CD4-positive, alpha-beta T cell treated with Interferon gamma for 1 hour (primary cell): ENCODE data around the gene WDR5.

Experiments
- DNase-seq: peaks from one replicate; pipeline ENCODE4 v3.0.0-alpha.2; 2020

WDR5 gene

DNA sequence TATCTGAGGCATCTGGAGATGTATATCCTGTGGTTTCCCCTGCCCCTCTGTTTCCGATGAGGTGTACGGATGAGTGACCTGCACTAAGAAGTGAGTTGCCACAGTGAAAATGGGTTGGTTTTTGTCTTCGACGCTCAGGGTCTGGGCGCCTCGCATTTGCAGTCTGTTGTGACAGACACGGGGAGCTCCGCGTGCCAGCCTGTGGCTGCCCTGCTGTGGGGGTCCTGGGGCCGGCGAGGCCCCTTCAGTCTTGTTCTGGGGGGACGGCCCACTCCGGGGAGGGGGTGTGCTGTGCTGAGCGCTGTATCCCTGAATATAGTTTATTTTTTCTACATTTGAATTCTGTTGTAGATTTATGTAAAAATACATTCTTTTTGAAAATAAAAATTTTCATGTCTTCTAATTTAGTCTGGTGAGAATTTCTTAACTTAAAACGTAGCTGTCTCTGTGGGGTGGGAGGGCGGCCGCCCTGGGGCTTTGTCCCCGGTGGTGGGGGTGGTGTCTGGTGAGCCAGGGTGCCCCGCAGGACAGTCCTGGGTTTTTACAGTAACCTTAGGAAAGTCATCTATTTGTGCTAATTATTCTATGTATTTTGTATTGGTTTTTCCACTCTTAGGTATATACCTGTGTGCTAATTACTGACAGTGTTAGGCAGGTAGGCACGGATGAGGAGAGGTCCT lies 23.8 kb downstream of the WDR5 start:
- no peak for DNase-seq

- DNase-seq, result no peak
Measured at GRCh38 chr9:134161647-134162046, 25.8 kb downstream of the WDR5 start.

DNA sequence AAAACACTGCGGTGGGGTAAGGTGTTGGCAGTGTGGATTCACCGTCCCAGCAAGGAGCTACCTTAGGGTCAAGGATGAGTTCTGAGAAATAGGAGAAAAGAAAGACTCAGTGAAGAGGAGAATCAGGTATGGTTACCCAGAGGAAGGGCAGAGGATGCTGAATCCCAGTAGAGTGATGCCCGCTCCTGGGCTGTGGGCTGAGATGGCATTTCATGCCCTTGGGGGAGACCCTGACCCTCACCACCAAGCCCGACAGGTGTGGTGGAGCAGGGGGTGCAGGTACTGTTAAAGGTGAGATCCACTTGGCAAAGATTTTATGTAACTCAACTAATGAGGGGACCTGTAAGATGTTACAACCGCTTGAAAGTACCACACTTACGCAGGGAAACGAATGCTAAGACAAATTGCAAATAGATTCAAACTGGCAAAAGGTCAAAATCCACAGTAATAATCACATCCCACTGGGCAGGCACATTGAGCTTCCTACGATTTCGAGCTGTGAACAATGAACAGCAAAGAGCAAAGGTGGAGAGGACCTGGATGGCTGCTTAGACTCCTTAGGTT lies 26.4 kb downstream of the WDR5 start:
- no peak for DNase-seq

GRCh38 chr9:134162926-134163370 lies 27.1 kb downstream of the WDR5 start:
- DNase-seq, result no peak

GRCh38 chr9:134163371-134164196 lies 27.7 kb downstream of the WDR5 start:
- DNase-seq, result peak; percentile 69

- no peak for DNase-seq
Measured at GRCh38 chr9:134164879-134165278, 29.0 kb downstream of the WDR5 start.

GRCh38 chr9:134165357-134166315 lies 29.8 kb downstream of the WDR5 start:
- peak; percentile 22 for DNase-seq

DNA sequence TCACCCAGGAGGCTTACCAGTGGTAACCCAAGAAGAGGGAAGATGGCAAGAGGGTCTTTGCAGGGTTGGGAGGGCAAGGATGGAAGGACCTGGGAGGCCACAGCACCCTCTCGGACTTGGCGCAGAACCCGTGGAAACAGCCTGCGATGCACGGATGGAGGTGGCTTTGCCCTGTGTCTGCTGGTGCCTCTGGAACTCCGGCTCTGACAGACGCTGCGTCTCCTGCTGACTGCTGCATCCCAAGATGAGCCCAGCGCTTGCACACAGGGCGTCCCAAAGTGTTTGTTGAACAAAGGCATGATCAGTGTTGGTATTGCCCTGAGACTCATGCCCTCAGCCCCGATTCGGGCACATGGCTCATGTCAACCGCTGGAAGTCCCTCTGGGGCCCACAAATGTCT lies 30.5 kb downstream of the WDR5 start:
- no peak for DNase-seq

GRCh38 chr9:134167530-134167931 lies 31.6 kb downstream of the WDR5 start:
- no peak for DNase-seq

DNA sequence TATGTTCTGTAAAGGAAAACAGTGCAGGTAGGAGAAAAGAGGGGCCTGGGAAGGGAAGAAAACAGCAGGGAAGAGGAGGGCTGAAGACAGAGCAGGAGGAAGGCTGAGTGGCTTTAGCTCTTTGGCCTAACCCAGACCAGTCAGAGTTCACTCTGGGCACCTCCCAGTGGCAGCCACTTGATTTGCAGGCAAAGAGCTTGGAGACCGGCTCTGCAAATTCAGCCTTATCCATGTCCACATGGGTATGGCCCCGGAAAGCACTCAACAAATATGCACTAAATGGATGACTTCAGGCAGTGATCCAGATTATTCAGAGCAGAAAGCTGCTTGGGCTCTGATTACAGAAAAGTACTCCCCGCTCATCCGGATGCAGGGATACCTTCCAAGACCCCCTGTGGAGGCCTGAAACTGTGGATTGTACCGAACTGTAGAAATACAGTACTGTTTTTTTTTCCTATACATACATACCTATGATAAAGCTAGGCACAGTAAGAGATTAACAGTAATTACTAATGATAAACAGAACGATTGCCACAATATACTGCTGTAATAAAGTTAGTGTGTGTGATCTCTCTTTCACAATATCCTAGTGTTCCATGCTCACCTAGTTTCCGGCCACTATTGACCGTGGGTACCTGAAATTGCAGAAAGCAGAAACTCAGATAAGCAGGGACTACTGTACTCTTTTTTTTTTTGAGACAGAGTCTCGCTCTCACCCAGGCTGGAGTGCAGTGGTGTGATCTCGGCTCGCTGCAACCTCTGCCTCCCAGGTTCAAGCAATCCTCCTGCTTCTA lies 33.1 kb downstream of the WDR5 start:
- no peak for DNase-seq

- no peak for DNase-seq
Measured at GRCh38 chr9:134169724-134170401, 34.0 kb downstream of the WDR5 start.

- no peak for DNase-seq
Measured at GRCh38 chr9:134170532-134171315, 34.8 kb downstream of the WDR5 start.

- no peak for DNase-seq
Measured at GRCh38 chr9:134171316-134172197, 35.7 kb downstream of the WDR5 start.

DNA sequence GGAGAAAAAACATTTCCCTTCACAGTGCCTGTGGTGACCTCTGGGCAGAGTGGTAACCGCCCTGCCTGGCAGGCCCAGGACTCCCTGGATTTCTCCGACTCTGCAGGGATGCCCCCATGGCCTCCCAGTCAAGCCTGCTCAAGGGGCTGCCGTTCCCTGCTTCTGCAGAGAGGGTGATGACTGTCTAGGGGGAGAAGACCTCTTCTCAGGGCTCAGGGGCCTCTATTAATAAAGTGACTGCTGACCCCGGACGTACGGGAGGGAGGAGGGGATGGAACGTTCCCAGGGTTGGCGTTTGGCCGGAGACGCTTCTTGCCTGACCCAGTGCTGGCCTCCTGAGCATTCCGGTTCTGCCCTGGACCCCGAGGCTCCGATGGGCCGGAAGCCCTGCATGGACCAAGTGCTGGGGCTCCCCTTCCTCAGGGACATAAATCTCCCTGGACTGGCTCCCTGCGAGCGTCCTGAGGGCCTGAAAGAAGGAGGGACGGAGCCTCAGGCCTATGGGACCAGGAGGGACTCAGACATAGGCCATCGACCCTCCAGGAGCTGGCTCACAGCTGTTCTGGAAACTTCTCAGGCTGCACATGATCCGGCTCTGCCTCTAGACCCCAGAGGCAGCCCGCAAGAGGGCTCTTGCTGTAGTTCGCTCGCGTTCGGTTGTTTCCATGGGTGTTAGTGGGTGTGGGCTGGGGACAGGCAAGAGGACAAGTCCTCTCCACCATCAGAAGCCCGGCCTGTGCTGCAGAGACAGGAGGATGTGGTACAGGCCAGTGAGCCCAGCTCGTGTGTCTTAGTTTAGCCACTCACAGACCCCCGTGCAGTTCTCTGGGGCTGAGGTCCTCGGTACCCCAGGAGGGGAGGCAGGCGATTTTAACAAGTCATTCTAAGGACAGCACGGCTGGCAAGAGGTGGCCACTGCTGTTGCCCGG lies 36.6 kb downstream of the WDR5 start:
- DNase-seq, result no peak

DNA sequence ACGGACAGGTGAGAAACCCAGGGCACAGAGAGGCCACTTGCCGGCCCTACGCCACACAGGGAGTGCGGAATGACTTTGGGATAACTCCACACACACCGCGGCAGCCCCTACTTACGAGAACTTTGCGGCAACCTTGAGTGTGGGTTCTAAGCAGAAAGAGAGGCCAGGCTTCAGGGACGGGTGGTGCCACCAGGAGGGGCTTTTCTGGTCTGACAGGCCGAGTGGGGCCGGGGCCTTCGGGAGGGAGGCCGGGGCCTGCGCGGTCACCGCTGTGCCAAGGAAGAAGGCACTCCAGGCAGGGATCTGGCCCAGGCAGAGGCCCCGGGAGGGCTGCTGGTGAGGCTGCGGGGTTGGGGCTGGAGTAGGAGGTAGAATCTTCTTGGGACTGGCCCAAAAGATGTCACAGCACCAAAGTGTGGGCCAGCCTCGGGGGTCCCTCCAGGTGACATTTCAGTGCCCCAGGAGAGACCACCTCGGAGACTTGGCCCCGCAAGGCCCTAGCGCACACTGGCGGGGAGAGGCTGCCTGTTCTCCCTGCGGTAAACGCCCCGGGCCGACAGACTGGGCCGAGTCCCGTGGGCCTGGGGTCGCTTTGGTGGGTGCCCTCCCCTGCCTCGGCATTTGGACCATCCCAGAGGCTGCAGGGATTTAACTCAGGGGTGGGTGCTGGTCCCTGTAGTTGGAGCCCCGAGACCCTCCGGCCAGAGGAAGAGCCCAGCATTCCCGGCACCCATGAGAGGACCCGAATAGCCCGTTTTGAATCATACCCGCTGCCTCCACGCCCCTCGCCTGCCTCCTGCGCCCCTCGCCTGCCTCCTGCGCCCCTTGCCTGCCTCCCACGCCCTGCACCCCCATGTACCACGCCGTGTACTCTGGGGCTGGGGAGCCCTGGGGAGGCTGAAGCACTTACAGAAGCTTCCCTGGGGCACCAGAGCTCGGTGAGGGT lies 37.5 kb downstream of the WDR5 start:
- no peak for DNase-seq

- DNase-seq, result peak; percentile 55
Measured at GRCh38 chr9:134174073-134174449, 38.2 kb downstream of the WDR5 start.
